IMR-90 (cell line): Measurements from ENCODE around the gene ITIH2. TPM values are rescaled to one million over a fixed set of nuclear protein-coding genes. Genes with fewer than 3 reads are reported as not detected.
"Not testable (repeated sequence)": the region's sequence is repeated elsewhere in the genome, so short reads cannot be mapped to it uniquely, and the experiment has no call there.

Experiments
- ATAC-seq: fragments of 200-7000 bp; cut with Tn5 transposase; 2 replicates; pipeline ENCODE4 v1.9.1; 2020; ENCODE audit warnings: low read depth, mild to moderate bottlenecking, moderate library complexity
- BruUV-seq: library from RNA; stranded (reverse); fragments of 400-500 nt; replicated peaks from 2 replicates; lab custom pipeline; 2021; lab: Mats Ljungman, UMichigan
- CTCF ChIA-PET: fragments of 300-600 bp; formaldehyde crosslinking; extraction: SDS; loops from one replicate; lab custom pipeline; 2021; ENCODE audit warnings: antibody characterized with exemption; lab: Yijun Ruan, JAX
- POLR2A ChIA-PET: fragments of 300-600 bp; sonication (Branson Sonifier 250); formaldehyde crosslinking; loops from one replicate; lab custom pipeline; 2022; ENCODE audit warnings: antibody characterized with exemption; ENCODE audit not compliant: unreplicated experiment; lab: Charles Lee
- DNase-seq: peaks from one replicate; pipeline ENCODE4 v3.0.0; 2013
- H2AFZ ChIP-seq: replicated peaks from 2 replicates; pipeline ENCODE3; 2013; ENCODE audit warnings: low read length, mild to moderate bottlenecking; ENCODE audit not compliant: poor library complexity
- H2AK5ac ChIP-seq: 2 replicates; pipeline ENCODE4 v1.6.1; 2013; ENCODE audit warnings: low read depth, low read length, inconsistent platforms
- H2AK9ac ChIP-seq: replicated peaks from 2 replicates; pipeline ENCODE3; 2013; ENCODE audit warnings: mild to moderate bottlenecking, low read depth, low read length, moderate library complexity; ENCODE audit not compliant: poor library complexity
- H2BK120ac ChIP-seq: 2 replicates; pipeline ENCODE4 v1.6.1; 2013; ENCODE audit warnings: low read depth, low read length, inconsistent platforms
- H2BK15ac ChIP-seq: 3 replicates; pipeline ENCODE4 v1.6.1; 2013; ENCODE audit warnings: low read depth, low read length, inconsistent platforms
- H2BK20ac ChIP-seq: 2 replicates; pipeline ENCODE4 v1.6.1; 2013; ENCODE audit warnings: low read depth, mild to moderate bottlenecking, inconsistent platforms, low read length, moderate library complexity
- H2BK5ac ChIP-seq: 2 replicates; pipeline ENCODE4 v1.6.1; 2013; ENCODE audit warnings: mild to moderate bottlenecking, low read depth, low read length, inconsistent platforms; ENCODE audit not compliant: poor library complexity, severe bottlenecking
- H3K14ac ChIP-seq: replicated peaks from 2 replicates; pipeline ENCODE4 v1.6.1; 2013; ENCODE audit warnings: low read depth, low read length, inconsistent platforms
- H3K18ac ChIP-seq: 2 replicates; pipeline ENCODE4 v1.6.1; 2013; ENCODE audit warnings: low read depth, low read length, control low read depth
- H3K23ac ChIP-seq: 2 replicates; pipeline ENCODE4 v1.6.1; 2013; ENCODE audit warnings: low read depth, low read length, inconsistent platforms
- H3K27ac ChIP-seq: 2 replicates; pipeline ENCODE4 v1.5.1; 2013; ENCODE audit warnings: mild to moderate bottlenecking, control low read depth, low read length; ENCODE audit not compliant: insufficient read depth
- H3K27me3 ChIP-seq: 2 replicates; pipeline ENCODE4 v1.6.1; 2013; ENCODE audit warnings: low read length; ENCODE audit not compliant: control insufficient read depth, insufficient read depth
- H3K36me3 ChIP-seq: 2 replicates; pipeline ENCODE4 v1.6.1; 2013; ENCODE audit warnings: low read length, mixed read lengths; ENCODE audit not compliant: control insufficient read depth, insufficient read depth
- H3K4ac ChIP-seq: 2 replicates; pipeline ENCODE4 v1.6.1; 2013; ENCODE audit warnings: low read depth, low read length, inconsistent platforms
- H3K4me1 ChIP-seq: 2 replicates; pipeline ENCODE4 v1.6.1; 2013; ENCODE audit warnings: low read length, mixed read lengths; ENCODE audit not compliant: control insufficient read depth, insufficient read depth
- H3K4me2 ChIP-seq: 2 replicates; pipeline ENCODE4 v1.6.1; 2013; ENCODE audit warnings: low read depth, mild to moderate bottlenecking, control low read depth, low read length, moderate library complexity
- H3K4me3 ChIP-seq: 2 replicates; pipeline ENCODE4 v1.5.1; 2013; ENCODE audit warnings: low read depth, mild to moderate bottlenecking, control low read depth, low read length, moderate library complexity; ENCODE audit not compliant: insufficient read depth
- H3K56ac ChIP-seq: 2 replicates; pipeline ENCODE4 v1.6.1; 2013; ENCODE audit warnings: low read length, inconsistent platforms; ENCODE audit not compliant: insufficient read depth; ENCODE audit errors: extremely low read depth
- H3K79me1 ChIP-seq, 2 experiments: 2 replicates each; pipeline ENCODE4 v1.6.1; 2013; ENCODE audit warnings: low read length in 2 of 2, inconsistent platforms in 1 of 2, low read depth in 1 of 2
- H3K9ac ChIP-seq: 2 replicates; pipeline ENCODE4 v1.6.1; 2013; ENCODE audit warnings: low read depth, low read length, control low read depth
- H3K9me1 ChIP-seq: 2 replicates; pipeline ENCODE4 v1.6.1; 2013; ENCODE audit warnings: low read length, inconsistent platforms; ENCODE audit not compliant: insufficient read depth
- H3K9me3 ChIP-seq: 2 replicates; pipeline ENCODE4 v1.6.1; 2013; ENCODE audit warnings: low read length; ENCODE audit not compliant: control insufficient read depth, insufficient read depth
- H4K20me1 ChIP-seq: 2 replicates; pipeline ENCODE4 v1.6.1; 2013; ENCODE audit warnings: low read length, inconsistent platforms; ENCODE audit not compliant: insufficient read depth
- H4K5ac ChIP-seq: 2 replicates; pipeline ENCODE4 v1.6.1; 2013; ENCODE audit warnings: mild to moderate bottlenecking, low read depth, low read length, control low read depth
- H4K8ac ChIP-seq, 2 experiments: 2 replicates each; pipeline ENCODE4 v1.6.1; 2013; ENCODE audit warnings: low read depth in 2 of 2, low read length in 2 of 2, control low read depth in 1 of 2, inconsistent platforms in 1 of 2
- H4K91ac ChIP-seq: 2 replicates; pipeline ENCODE4 v1.6.1; 2013; ENCODE audit warnings: low read depth, low read length, inconsistent platforms; ENCODE audit not compliant: insufficient read depth
- WGBS, 2 experiments: methylation state at CpG; one replicate each; pipeline versions ENCODE4 v1.1.5 to v1.1.7; 2013; ENCODE audit warnings: missing lambda C conversion rate in 2 of 2; ENCODE audit not compliant: insufficient read length in 1 of 2; ENCODE audit errors: extremely low coverage in 2 of 2; 5-methylcytosine and 5-hydroxymethylcytosine counted together
- dilution Hi-C: fragments of 300-500 bp; cut with HindIII; formaldehyde crosslinking; loops from one replicate; pipeline ENCODE4 v1.14.3; 2018; ENCODE audit warnings: low sequenced_read_pairs; ENCODE audit not compliant: unreplicated experiment
- in situ Hi-C: fragments of 300-500 bp; cut with MboI; formaldehyde crosslinking; loops from 3 replicates; pipeline ENCODE4 v1.14.3; 2019; ENCODE audit warnings: low sequenced_read_pairs, inconsistent platforms, mixed read lengths
- intact Hi-C: fragments of 100-400 bp; cut with micrococcal nuclease; formaldehyde crosslinking; loops from 2 replicates; pipeline ENCODE4 v1.10.0; 2022
- polyA plus RNA-seq, 3 experiments: library from polyadenylated mRNA; depleted of rRNA; stranded (reverse); fragments of >200 nt; gene quantifications; 2 replicates each; pipeline ENCODE4 v1.2.3, GENCODE V29; 2012; ENCODE audit warnings: low replicate concordance in 1 of 3
- total RNA-seq: library from RNA; depleted of rRNA; stranded (reverse); fragments of >200 nt; gene quantifications from 2 replicates; pipeline ENCODE4 v1.2.3, GENCODE V29; 2012

The ITIH2 gene
- total and polyA plus RNA-seq, 2 of the 4 experiments (the other 2 are of a cell fraction), result not detected

- H3K56ac ChIP-seq, intact Hi-C loops, H3K9me3 ChIP-seq, POLR2A ChIA-PET, H3K4me2 ChIP-seq, BruUV-seq, H2BK15ac ChIP-seq, H2BK20ac ChIP-seq, H4K8ac ChIP-seq, H3K18ac ChIP-seq, H3K4me3 ChIP-seq, H3K4ac ChIP-seq, H3K9ac ChIP-seq, DNase-seq, dilution Hi-C loops, ATAC-seq, H3K23ac ChIP-seq, H3K27ac ChIP-seq, CTCF ChIA-PET, H2BK5ac ChIP-seq, H3K4me1 ChIP-seq, H3K9me1 ChIP-seq, H2AFZ ChIP-seq, H2BK120ac ChIP-seq, H2AK9ac ChIP-seq, H4K5ac ChIP-seq, H3K27me3 ChIP-seq, H4K91ac ChIP-seq, H2AK5ac ChIP-seq, H3K14ac ChIP-seq: not testable (repeated sequence)
- 100% methylated on average over 2 of the region's 6 CpGs; no CpG with 5 or more reads in 1 of the 2 experiments for WGBS, 2 experiments
- H3K36me3 ChIP-seq, result peaks cover 20% of the 10 kb centered on the region
- H4K20me1 ChIP-seq, result peaks cover 17% of the 10 kb centered on the region; the same call in 1 of the 2 replicates
- H3K79me1 ChIP-seq, result peaks cover 17 to 26% of the 10 kb centered on the region in 2 experiments
- in situ Hi-C loops, result loop anchor here (25.0 kb wide), 1 partner anchor 1045 kb away; no protein-coding TSS in a partner anchor
Measured at GRCh38 chr10:7782194-7782593, 79.1 kb downstream of the ITIH2 start.
